ENCODE measurements around the gene PGS1.

DNA sequence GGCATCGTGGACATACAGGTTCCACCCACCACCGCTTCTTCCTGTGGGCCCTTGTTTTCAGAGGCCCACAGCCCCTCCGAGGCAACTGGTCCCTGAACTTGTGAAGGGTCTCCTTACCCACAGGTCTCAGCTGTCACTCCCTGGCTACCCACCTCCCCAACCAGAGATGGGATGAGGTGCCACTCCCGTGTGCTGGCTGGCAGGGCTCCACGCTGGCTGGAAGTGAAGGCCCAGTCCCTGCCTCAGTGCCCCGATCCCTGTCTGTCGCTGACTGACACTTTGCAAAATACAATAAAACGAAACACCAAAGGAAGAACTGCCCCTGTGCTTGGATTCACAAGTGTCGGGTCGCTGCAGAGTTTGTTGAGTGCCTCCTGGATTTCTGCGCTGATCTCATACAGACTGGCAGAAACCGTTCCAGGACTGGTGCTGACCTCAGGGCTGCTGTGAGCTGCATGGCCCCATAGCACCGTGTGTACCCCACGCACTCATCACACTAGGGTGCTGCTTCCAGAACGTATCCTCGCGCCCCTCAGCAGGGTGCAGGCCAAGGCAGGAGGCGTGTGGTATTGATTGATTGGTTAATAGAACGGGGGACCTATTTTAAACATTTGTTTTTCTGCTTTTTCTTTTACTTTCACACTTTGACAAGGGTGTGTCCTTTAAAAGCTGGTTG is 57.0 kb downstream of the PGS1 start:
- TF ChIP-seq CTCF (IDR thresholded peaks at IDR 0.05) (no peak), EP300 (IDR thresholded peaks at IDR 0.05) (no peak), POLR2AphosphoS5 (IDR thresholded peaks at IDR 0.05) (no peak)
